OCI-LY1 (cell line): ENCODE results near the gene EPDR1.

Experiments
- H2AFZ ChIP-seq: fragments of 200-600 bp; sonication (generic), shearing (Covaris generic); 2 replicates; pipeline ENCODE4 v1.6.0; 2014; ENCODE audit warnings: antibody characterized with exemption, mild to moderate bottlenecking, low read length
- H3F3A ChIP-seq: fragments of 200-600 bp; sonication (generic), shearing (Covaris generic); 2 replicates; pipeline ENCODE4 v1.6.0; 2014; ENCODE audit warnings: mild to moderate bottlenecking, antibody characterized with exemption, low read length, moderate library complexity; ENCODE audit not compliant: insufficient read depth
- H3K27ac ChIP-seq: fragments of 200-600 bp; sonication (generic); 2 replicates; pipeline ENCODE4 v1.5.1; 2014; ENCODE audit warnings: low read length, mixed run types, mild to moderate bottlenecking, low read depth; ENCODE audit not compliant: poor library complexity, severe bottlenecking
- H3K27me3 ChIP-seq: fragments of 200-600 bp; sonication (generic); 2 replicates; pipeline ENCODE4 v1.6.0; 2014; ENCODE audit warnings: antibody characterized with exemption, mild to moderate bottlenecking, low read length, moderate library complexity; ENCODE audit not compliant: insufficient read depth
- H3K36me3 ChIP-seq: fragments of 200-600 bp; sonication (generic); 2 replicates; pipeline ENCODE4 v1.6.1; 2014; ENCODE audit warnings: mild to moderate bottlenecking, antibody characterized with exemption, low read length, moderate library complexity, mixed read lengths; ENCODE audit not compliant: insufficient read depth
- H3K4me1 ChIP-seq: fragments of 200-600 bp; sonication (generic); 2 replicates; pipeline ENCODE4 v1.5.1; 2014; ENCODE audit warnings: mild to moderate bottlenecking, low read length, moderate library complexity; ENCODE audit not compliant: insufficient read depth, severe bottlenecking
- H3K4me2 ChIP-seq: fragments of 200-600 bp; sonication (generic), shearing (Covaris generic); 2 replicates; pipeline ENCODE4 v1.6.1; 2014; ENCODE audit warnings: low read length
- H3K4me3 ChIP-seq: fragments of 200-600 bp; sonication (generic); 2 replicates; pipeline ENCODE4 v1.5.1; 2014; ENCODE audit warnings: low read length, low read depth, mild to moderate bottlenecking, mixed read lengths; ENCODE audit not compliant: poor library complexity, severe bottlenecking
- H3K79me2 ChIP-seq: fragments of 200-600 bp; shearing (Covaris generic); 2 replicates; pipeline ENCODE4 v1.6.1; 2016; ENCODE audit warnings: mixed run types, low read length, mixed read lengths; ENCODE audit not compliant: insufficient read depth
- H3K9ac ChIP-seq: fragments of 200-600 bp; sonication (generic), shearing (Covaris generic); 2 replicates; pipeline ENCODE4 v1.6.1; 2014; ENCODE audit warnings: mild to moderate bottlenecking, low read length, mixed read lengths
- H3K9me2 ChIP-seq: fragments of 200-600 bp; sonication (generic), shearing (Covaris generic); 2 replicates; pipeline ENCODE4 v1.6.1; 2014; ENCODE audit warnings: low read depth, mild to moderate bottlenecking, low read length, mixed read lengths
- H3K9me3 ChIP-seq: fragments of 200-600 bp; shearing (Covaris generic); 2 replicates; pipeline ENCODE4 v1.6.1; 2014; ENCODE audit warnings: low read length, mixed read lengths
- H4K20me1 ChIP-seq: fragments of 200-600 bp; sonication (generic), shearing (Covaris generic); 2 replicates; pipeline ENCODE4 v1.6.0; 2016; ENCODE audit warnings: mild to moderate bottlenecking, low read length; ENCODE audit not compliant: insufficient read depth
- EZH2 ChIP-seq: fragments of 200-600 bp; sonication (generic), shearing (Covaris generic); IDR thresholded peaks from 2 replicates; pipeline ENCODE4 v1.8.0; 2017; ENCODE audit warnings: borderline replicate concordance, mixed run types, mild to moderate bottlenecking, antibody characterized with exemption, low read length, moderate library complexity, mixed read lengths
- TF ChIP-seq, protein P1 (sequence below): fragments of 200-600 bp; sonication (generic), shearing (Covaris generic); IDR thresholded peaks from 2 replicates; pipeline ENCODE4 v1.5.1; 2017; ENCODE audit warnings: mild to moderate bottlenecking, antibody characterized with exemption, low read length, moderate library complexity, mixed read lengths

Gene EPDR1

DNA sequence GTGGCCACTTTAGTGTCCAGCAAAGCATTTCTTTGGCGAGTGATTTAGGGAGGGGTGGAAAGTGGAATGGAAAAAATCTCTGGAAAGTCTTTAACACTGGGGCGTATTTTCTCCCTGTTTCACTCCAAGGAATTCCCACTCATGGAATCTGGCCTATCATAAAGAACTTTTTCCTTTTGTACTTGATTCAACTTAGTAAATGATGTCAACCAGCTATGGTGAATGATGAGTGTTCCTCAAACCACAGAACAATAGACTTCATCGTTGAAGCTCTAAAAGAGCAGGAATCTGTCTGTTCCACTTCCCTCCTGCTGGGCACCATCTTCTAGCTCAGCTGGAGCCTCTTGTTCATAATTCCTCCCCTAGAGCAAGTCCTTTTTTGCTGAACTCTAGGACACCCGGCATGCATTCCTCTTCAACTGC lies 66.5 kb downstream of the EPDR1 start:
- Histone ChIP-seq H3K9me2 (no peaks in the 10 kb centered on the region), H3K27me3 (no peaks in the 10 kb centered on the region), H3K36me3 (no peaks in the 10 kb centered on the region), H3K27ac (no peak overlapping the region), H3K4me3 (no peak overlapping the region), H3K9ac (no peak overlapping the region), H3K9me3 (no peaks in the 10 kb centered on the region), H3K4me2 (no peak overlapping the region), H3K79me2 (no peaks in the 10 kb centered on the region), H3F3A (no peaks in the 10 kb centered on the region), H2AFZ (no peak overlapping the region), H3K4me1 (no peaks in the 10 kb centered on the region), H4K20me1 (no peaks in the 10 kb centered on the region)
- TF ChIP-seq EZH2: no peak

DNA sequence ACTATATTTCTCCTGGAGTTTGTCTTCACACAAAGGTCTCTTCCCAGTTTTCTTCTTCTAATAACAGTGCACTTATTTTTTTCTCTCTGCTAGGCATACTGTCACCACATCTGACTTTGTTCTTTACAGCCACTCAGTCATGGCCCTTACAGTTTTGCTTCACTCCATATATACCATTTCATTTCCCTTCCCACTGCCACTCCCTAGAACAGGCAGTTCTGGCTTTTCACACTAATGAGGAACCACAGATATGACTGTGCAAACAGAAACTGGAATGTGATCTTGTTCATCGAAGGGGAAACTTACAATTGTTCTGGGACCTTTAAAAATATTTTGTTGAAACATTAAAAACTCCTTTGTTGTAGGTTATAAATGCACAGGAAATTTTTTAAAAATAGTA lies 67.3 kb downstream of the EPDR1 start:
- H2AFZ ChIP-seq: no peak overlapping the region
- H3K4me3 ChIP-seq: no peak overlapping the region
- no peaks in the 10 kb centered on the region for H3K36me3 ChIP-seq
- no peak overlapping the region for H3K27ac ChIP-seq
- no peaks in the 10 kb centered on the region for H3F3A ChIP-seq
- H3K9me2 ChIP-seq: no peaks in the 10 kb centered on the region
- no peak overlapping the region for H3K4me2 ChIP-seq
- H4K20me1 ChIP-seq: no peaks in the 10 kb centered on the region
- no peaks in the 10 kb centered on the region for H3K4me1 ChIP-seq
- no peaks in the 10 kb centered on the region for H3K9me3 ChIP-seq
- TF ChIP-seq, protein P1, sequence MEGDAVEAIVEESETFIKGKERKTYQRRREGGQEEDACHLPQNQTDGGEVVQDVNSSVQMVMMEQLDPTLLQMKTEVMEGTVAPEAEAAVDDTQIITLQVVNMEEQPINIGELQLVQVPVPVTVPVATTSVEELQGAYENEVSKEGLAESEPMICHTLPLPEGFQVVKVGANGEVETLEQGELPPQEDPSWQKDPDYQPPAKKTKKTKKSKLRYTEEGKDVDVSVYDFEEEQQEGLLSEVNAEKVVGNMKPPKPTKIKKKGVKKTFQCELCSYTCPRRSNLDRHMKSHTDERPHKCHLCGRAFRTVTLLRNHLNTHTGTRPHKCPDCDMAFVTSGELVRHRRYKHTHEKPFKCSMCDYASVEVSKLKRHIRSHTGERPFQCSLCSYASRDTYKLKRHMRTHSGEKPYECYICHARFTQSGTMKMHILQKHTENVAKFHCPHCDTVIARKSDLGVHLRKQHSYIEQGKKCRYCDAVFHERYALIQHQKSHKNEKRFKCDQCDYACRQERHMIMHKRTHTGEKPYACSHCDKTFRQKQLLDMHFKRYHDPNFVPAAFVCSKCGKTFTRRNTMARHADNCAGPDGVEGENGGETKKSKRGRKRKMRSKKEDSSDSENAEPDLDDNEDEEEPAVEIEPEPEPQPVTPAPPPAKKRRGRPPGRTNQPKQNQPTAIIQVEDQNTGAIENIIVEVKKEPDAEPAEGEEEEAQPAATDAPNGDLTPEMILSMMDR: no peak
- no peak for TF ChIP-seq EZH2
- H3K9ac ChIP-seq: no peak overlapping the region
- no peaks in the 10 kb centered on the region for H3K79me2 ChIP-seq
- H3K27me3 ChIP-seq: no peaks in the 10 kb centered on the region

DNA sequence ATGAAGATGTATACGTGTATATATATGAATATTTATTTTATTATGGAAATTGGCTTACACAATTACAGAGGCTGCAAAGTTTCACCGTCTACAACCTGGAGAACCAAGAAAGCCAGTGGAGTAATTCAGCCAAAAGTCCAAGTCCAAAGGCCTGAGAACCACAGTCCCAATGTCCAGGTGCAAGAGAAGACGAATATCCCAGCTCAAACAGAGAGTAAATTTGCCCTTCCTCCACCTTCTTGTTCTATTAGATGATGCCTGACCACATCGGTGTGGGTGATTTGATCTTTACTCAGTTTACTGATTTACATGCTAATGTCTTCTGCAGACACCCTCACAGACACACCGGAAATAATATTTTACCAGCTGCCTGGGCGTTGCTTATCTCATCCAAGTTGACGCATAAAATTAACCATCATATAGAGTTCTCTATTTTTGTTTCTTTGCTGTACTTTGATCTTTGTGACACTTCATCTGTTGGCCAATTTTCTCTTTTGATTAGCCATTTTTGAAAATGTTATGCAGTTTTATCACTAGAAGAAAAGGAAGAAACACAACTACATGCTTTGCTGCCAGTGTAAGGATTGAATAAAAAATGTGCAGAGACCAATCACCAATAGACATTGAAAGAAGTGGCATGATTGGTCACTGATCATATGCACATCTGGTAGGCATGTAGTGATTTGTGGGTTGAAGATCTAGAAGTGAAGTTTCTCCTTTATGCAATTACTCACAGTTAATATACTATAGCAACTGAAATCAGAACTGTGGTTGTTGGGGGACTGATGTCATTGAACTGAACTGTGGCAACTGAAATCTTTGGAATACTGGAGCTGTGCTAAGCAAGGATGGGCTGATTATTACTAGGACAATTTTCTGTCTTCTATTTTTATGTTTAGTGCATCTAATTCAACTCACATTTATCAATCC lies 68.5 kb downstream of the EPDR1 start:
- H3K9me3 ChIP-seq: no peaks in the 10 kb centered on the region
- H3K9ac ChIP-seq: no peak overlapping the region
- H3F3A ChIP-seq: no peaks in the 10 kb centered on the region
- H3K9me2 ChIP-seq: no peaks in the 10 kb centered on the region
- H3K4me2 ChIP-seq: no peak overlapping the region
- TF ChIP-seq, protein P1: no peak
- no peak for TF ChIP-seq EZH2
- H3K79me2 ChIP-seq: no peaks in the 10 kb centered on the region
- no peak overlapping the region for H3K4me3 ChIP-seq
- H3K36me3 ChIP-seq: no peaks in the 10 kb centered on the region
- no peak overlapping the region for H2AFZ ChIP-seq
- H4K20me1 ChIP-seq: no peaks in the 10 kb centered on the region
- H3K4me1 ChIP-seq: no peaks in the 10 kb centered on the region
- no peak overlapping the region for H3K27ac ChIP-seq
- no peaks in the 10 kb centered on the region for H3K27me3 ChIP-seq
